HEK293T (cell line): ENCODE data around the gene PCSK2.

Source experiments
- ARNT ChIP-seq: fragments of 450-650 bp; IDR thresholded peaks from 2 replicates; pipeline ENCODE4 v1.6.1; 2017; ENCODE audit warnings: mild to moderate bottlenecking
- BHLHE40 ChIP-seq: fragments of 450-650 bp; IDR thresholded peaks from 2 replicates; pipeline ENCODE4 v1.6.1; 2016; ENCODE audit warnings: mild to moderate bottlenecking, moderate library complexity, borderline replicate concordance
- ELF4 ChIP-seq: fragments of 450-650 bp; IDR thresholded peaks from 2 replicates; pipeline ENCODE4 v1.6.1; 2017; ENCODE audit warnings: antibody characterized with exemption
- FOXA1 ChIP-seq: fragments of 450-650 bp; IDR thresholded peaks from 2 replicates; pipeline ENCODE4 v1.6.1; 2016; ENCODE audit warnings: mild to moderate bottlenecking
- FOXK2 ChIP-seq: fragments of 450-650 bp; IDR thresholded peaks from 2 replicates; pipeline ENCODE4 v1.6.1; 2016; ENCODE audit warnings: mild to moderate bottlenecking
- HDGF ChIP-seq: fragments of 450-650 bp; IDR thresholded peaks from 2 replicates; pipeline ENCODE4 v1.6.1; 2017; ENCODE audit warnings: antibody characterized with exemption, borderline replicate concordance
- L3MBTL2 ChIP-seq: fragments of 450-650 bp; conservative IDR thresholded peaks from 2 replicates; pipeline ENCODE4 v1.6.1; 2016; ENCODE audit warnings: mild to moderate bottlenecking
- LEF1 ChIP-seq: fragments of 450-650 bp; IDR thresholded peaks from 2 replicates; pipeline ENCODE4 v1.6.1; 2017; ENCODE audit warnings: mild to moderate bottlenecking, borderline replicate concordance
- NFRKB ChIP-seq: fragments of 450-650 bp; IDR thresholded peaks from 2 replicates; pipeline ENCODE4 v1.6.1; 2016; ENCODE audit warnings: mild to moderate bottlenecking, moderate library complexity
- SP1 ChIP-seq: fragments of 450-650 bp; IDR thresholded peaks from 2 replicates; pipeline ENCODE4 v1.6.1; 2017
- SUZ12 ChIP-seq: fragments of 450-650 bp; IDR thresholded peaks from 2 replicates; pipeline ENCODE4 v1.6.1; 2016; ENCODE audit warnings: mild to moderate bottlenecking
- TARDBP ChIP-seq: fragments of 450-650 bp; IDR thresholded peaks from 2 replicates; pipeline ENCODE4 v1.6.1; 2016
- ZNF384 ChIP-seq: fragments of 450-650 bp; IDR thresholded peaks from 2 replicates; pipeline ENCODE4 v1.6.1; 2016

DNA sequence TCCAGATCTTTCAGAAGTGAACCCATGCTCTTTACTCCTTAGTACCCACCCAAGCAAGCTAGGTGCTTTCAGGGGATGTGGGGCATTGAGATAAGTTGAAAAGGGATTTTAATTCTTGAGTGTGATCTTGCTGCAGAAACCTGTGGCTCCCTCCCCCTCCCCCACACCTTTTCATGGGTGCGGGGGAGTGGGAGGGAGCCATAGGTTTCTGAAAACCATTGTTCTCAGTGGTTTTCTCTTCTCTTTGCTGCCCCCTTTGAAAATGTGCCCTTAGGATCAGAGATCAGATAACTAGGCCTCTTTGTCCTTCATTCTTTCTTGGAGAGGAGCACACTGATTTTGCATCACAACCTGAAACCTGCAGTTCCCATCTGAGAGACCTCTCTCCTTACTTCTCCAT is 2.4 kb downstream of the PCSK2 start:
- TF ChIP-seq ARNT: no peak
- no peak for TF ChIP-seq SUZ12
- no peak for TF ChIP-seq ZNF384
- no peak for TF ChIP-seq SP1
- no peak for TF ChIP-seq L3MBTL2
- no peak for TF ChIP-seq NFRKB
- TF ChIP-seq FOXK2: no peak
- TF ChIP-seq HDGF: no peak
- no peak for TF ChIP-seq LEF1
- no peak for TF ChIP-seq FOXA1
- no peak for TF ChIP-seq TARDBP
- no peak for TF ChIP-seq BHLHE40
- TF ChIP-seq ELF4: no peak
